IMR-90 (cell line): ENCODE data around the gene FBXO34. TPM values are rescaled to one million over a fixed set of nuclear protein-coding genes. Genes with fewer than 3 reads are reported as not detected.

Source experiments
- ATAC-seq: fragments of 200-7000 bp; cut with Tn5 transposase; 2 replicates; pipeline ENCODE4 v1.9.1; 2020; ENCODE audit warnings: low read depth, mild to moderate bottlenecking, moderate library complexity
- BruUV-seq: library from RNA; stranded (reverse); fragments of 400-500 nt; replicated peaks from 2 replicates; lab custom pipeline; 2021; lab: Mats Ljungman, UMichigan
- CTCF ChIA-PET: fragments of 300-600 bp; formaldehyde crosslinking; extraction: SDS; loops from one replicate; lab custom pipeline; 2021; ENCODE audit warnings: antibody characterized with exemption; lab: Yijun Ruan, JAX
- POLR2A ChIA-PET: fragments of 300-600 bp; sonication (Branson Sonifier 250); formaldehyde crosslinking; loops from one replicate; lab custom pipeline; 2022; ENCODE audit warnings: antibody characterized with exemption; ENCODE audit not compliant: unreplicated experiment; lab: Charles Lee
- DNase-seq: peaks from one replicate; pipeline ENCODE4 v3.0.0; 2013
- H2AFZ ChIP-seq: replicated peaks from 2 replicates; pipeline ENCODE3; 2013; ENCODE audit warnings: low read length, mild to moderate bottlenecking; ENCODE audit not compliant: poor library complexity
- H2AK5ac ChIP-seq: 2 replicates; pipeline ENCODE4 v1.6.1; 2013; ENCODE audit warnings: low read depth, low read length, inconsistent platforms
- H2AK9ac ChIP-seq: replicated peaks from 2 replicates; pipeline ENCODE3; 2013; ENCODE audit warnings: mild to moderate bottlenecking, low read depth, low read length, moderate library complexity; ENCODE audit not compliant: poor library complexity
- H2BK120ac ChIP-seq: 2 replicates; pipeline ENCODE4 v1.6.1; 2013; ENCODE audit warnings: low read depth, low read length, inconsistent platforms
- H2BK15ac ChIP-seq: 3 replicates; pipeline ENCODE4 v1.6.1; 2013; ENCODE audit warnings: low read depth, low read length, inconsistent platforms
- H2BK20ac ChIP-seq: 2 replicates; pipeline ENCODE4 v1.6.1; 2013; ENCODE audit warnings: low read depth, mild to moderate bottlenecking, inconsistent platforms, low read length, moderate library complexity
- H2BK5ac ChIP-seq: 2 replicates; pipeline ENCODE4 v1.6.1; 2013; ENCODE audit warnings: mild to moderate bottlenecking, low read depth, low read length, inconsistent platforms; ENCODE audit not compliant: poor library complexity, severe bottlenecking
- H3K14ac ChIP-seq: replicated peaks from 2 replicates; pipeline ENCODE4 v1.6.1; 2013; ENCODE audit warnings: low read depth, low read length, inconsistent platforms
- H3K18ac ChIP-seq: 2 replicates; pipeline ENCODE4 v1.6.1; 2013; ENCODE audit warnings: low read depth, low read length, control low read depth
- H3K23ac ChIP-seq: 2 replicates; pipeline ENCODE4 v1.6.1; 2013; ENCODE audit warnings: low read depth, low read length, inconsistent platforms
- H3K27ac ChIP-seq: 2 replicates; pipeline ENCODE4 v1.5.1; 2013; ENCODE audit warnings: mild to moderate bottlenecking, control low read depth, low read length; ENCODE audit not compliant: insufficient read depth
- H3K27me3 ChIP-seq: 2 replicates; pipeline ENCODE4 v1.6.1; 2013; ENCODE audit warnings: low read length; ENCODE audit not compliant: control insufficient read depth, insufficient read depth
- H3K36me3 ChIP-seq: 2 replicates; pipeline ENCODE4 v1.6.1; 2013; ENCODE audit warnings: low read length, mixed read lengths; ENCODE audit not compliant: control insufficient read depth, insufficient read depth
- H3K4ac ChIP-seq: 2 replicates; pipeline ENCODE4 v1.6.1; 2013; ENCODE audit warnings: low read depth, low read length, inconsistent platforms
- H3K4me1 ChIP-seq: 2 replicates; pipeline ENCODE4 v1.6.1; 2013; ENCODE audit warnings: low read length, mixed read lengths; ENCODE audit not compliant: control insufficient read depth, insufficient read depth
- H3K4me2 ChIP-seq: 2 replicates; pipeline ENCODE4 v1.6.1; 2013; ENCODE audit warnings: low read depth, mild to moderate bottlenecking, control low read depth, low read length, moderate library complexity
- H3K4me3 ChIP-seq: 2 replicates; pipeline ENCODE4 v1.5.1; 2013; ENCODE audit warnings: low read depth, mild to moderate bottlenecking, control low read depth, low read length, moderate library complexity; ENCODE audit not compliant: insufficient read depth
- H3K56ac ChIP-seq: 2 replicates; pipeline ENCODE4 v1.6.1; 2013; ENCODE audit warnings: low read length, inconsistent platforms; ENCODE audit not compliant: insufficient read depth; ENCODE audit errors: extremely low read depth
- H3K79me1 ChIP-seq, 2 experiments: 2 replicates each; pipeline ENCODE4 v1.6.1; 2013; ENCODE audit warnings: low read length in 2 of 2, inconsistent platforms in 1 of 2, low read depth in 1 of 2
- H3K9ac ChIP-seq: 2 replicates; pipeline ENCODE4 v1.6.1; 2013; ENCODE audit warnings: low read depth, low read length, control low read depth
- H3K9me1 ChIP-seq: 2 replicates; pipeline ENCODE4 v1.6.1; 2013; ENCODE audit warnings: low read length, inconsistent platforms; ENCODE audit not compliant: insufficient read depth
- H3K9me3 ChIP-seq: 2 replicates; pipeline ENCODE4 v1.6.1; 2013; ENCODE audit warnings: low read length; ENCODE audit not compliant: control insufficient read depth, insufficient read depth
- H4K20me1 ChIP-seq: 2 replicates; pipeline ENCODE4 v1.6.1; 2013; ENCODE audit warnings: low read length, inconsistent platforms; ENCODE audit not compliant: insufficient read depth
- H4K5ac ChIP-seq: 2 replicates; pipeline ENCODE4 v1.6.1; 2013; ENCODE audit warnings: mild to moderate bottlenecking, low read depth, low read length, control low read depth
- H4K8ac ChIP-seq, 2 experiments: 2 replicates each; pipeline ENCODE4 v1.6.1; 2013; ENCODE audit warnings: low read depth in 2 of 2, low read length in 2 of 2, control low read depth in 1 of 2, inconsistent platforms in 1 of 2
- H4K91ac ChIP-seq: 2 replicates; pipeline ENCODE4 v1.6.1; 2013; ENCODE audit warnings: low read depth, low read length, inconsistent platforms; ENCODE audit not compliant: insufficient read depth
- BHLHE40 ChIP-seq: fragments of 150-350 bp; IDR thresholded peaks from 2 replicates; pipeline ENCODE4 v1.6.1; 2016; ENCODE audit warnings: mild to moderate bottlenecking, low read depth, low read length
- CEBPB ChIP-seq: IDR thresholded peaks from 2 replicates; pipeline ENCODE4 v1.6.1; 2012; ENCODE audit warnings: low read depth, low read length, improper control_type of control experiment
- CHD1 ChIP-seq: IDR thresholded peaks from 2 replicates; pipeline ENCODE4 v1.6.1; 2012; ENCODE audit warnings: low read depth, low read length, improper control_type of control experiment
- CTCF ChIP-seq: conservative IDR thresholded peaks from 2 replicates; pipeline ENCODE4 v1.5.1; 2012; ENCODE audit warnings: mild to moderate bottlenecking, low read depth, low read length, improper control_type of control experiment
- ELK1 ChIP-seq: fragments of 150-350 bp; IDR thresholded peaks from 2 replicates; pipeline ENCODE4 v1.6.1; 2016; ENCODE audit warnings: low read depth, mild to moderate bottlenecking, low read length, moderate library complexity, borderline replicate concordance
- FOS ChIP-seq: fragments of 150-350 bp; IDR thresholded peaks from 2 replicates; pipeline ENCODE4 v1.6.1; 2016; ENCODE audit warnings: low read depth, low read length
- MAFK ChIP-seq: IDR thresholded peaks from 2 replicates; pipeline ENCODE4 v1.6.1; 2012; ENCODE audit warnings: low read depth, low read length, improper control_type of control experiment
- MAZ ChIP-seq: IDR thresholded peaks from 2 replicates; pipeline ENCODE4 v1.6.1; 2012; ENCODE audit warnings: low read depth, mild to moderate bottlenecking, low read length, improper control_type of control experiment, moderate library complexity, borderline replicate concordance
- MXI1 ChIP-seq: IDR thresholded peaks from 2 replicates; pipeline ENCODE4 v1.6.1; 2012; ENCODE audit warnings: low read depth, mild to moderate bottlenecking, low read length, moderate library complexity, borderline replicate concordance
- NFE2L2 ChIP-seq: fragments of 150-350 bp; IDR thresholded peaks from 2 replicates; pipeline ENCODE4 v1.6.1; 2016; ENCODE audit warnings: low read depth, mild to moderate bottlenecking, low read length
- POLR2A ChIP-seq: IDR thresholded peaks from 2 replicates; pipeline ENCODE4 v1.6.1; 2012; ENCODE audit warnings: mild to moderate bottlenecking, low read depth, low read length
- RAD21 ChIP-seq: IDR thresholded peaks from 2 replicates; pipeline ENCODE4 v1.6.1; 2012; ENCODE audit warnings: low read length, improper control_type of control experiment
- RCOR1 ChIP-seq: IDR thresholded peaks from 2 replicates; pipeline ENCODE4 v1.6.1; 2012; ENCODE audit warnings: mild to moderate bottlenecking, low read length, improper control_type of control experiment; ENCODE audit not compliant: insufficient replicate concordance
- RFX5 ChIP-seq: IDR thresholded peaks from 2 replicates; pipeline ENCODE4 v1.8.0; 2012; ENCODE audit warnings: low read depth, mild to moderate bottlenecking, low read length, moderate library complexity
- SMC3 ChIP-seq: fragments of 150-350 bp; IDR thresholded peaks from 2 replicates; pipeline ENCODE4 v1.6.1; 2016; ENCODE audit warnings: low read depth, mild to moderate bottlenecking, antibody characterized with exemption, low read length, moderate library complexity
- USF2 ChIP-seq: fragments of 150-350 bp; IDR thresholded peaks from 2 replicates; pipeline ENCODE4 v1.6.1; 2017; ENCODE audit warnings: mild to moderate bottlenecking, antibody characterized with exemption, low read length, low read depth
- WGBS, 2 experiments: methylation state at CpG; one replicate each; pipeline versions ENCODE4 v1.1.5 to v1.1.7; 2013; ENCODE audit warnings: missing lambda C conversion rate in 2 of 2; ENCODE audit not compliant: insufficient read length in 1 of 2; ENCODE audit errors: extremely low coverage in 2 of 2; 5-methylcytosine and 5-hydroxymethylcytosine counted together
- dilution Hi-C: fragments of 300-500 bp; cut with HindIII; formaldehyde crosslinking; loops from one replicate; pipeline ENCODE4 v1.14.3; 2018; ENCODE audit warnings: low sequenced_read_pairs; ENCODE audit not compliant: unreplicated experiment
- in situ Hi-C: fragments of 300-500 bp; cut with MboI; formaldehyde crosslinking; loops from 3 replicates; pipeline ENCODE4 v1.14.3; 2019; ENCODE audit warnings: low sequenced_read_pairs, inconsistent platforms, mixed read lengths
- intact Hi-C: fragments of 100-400 bp; cut with micrococcal nuclease; formaldehyde crosslinking; loops from 2 replicates; pipeline ENCODE4 v1.10.0; 2022
- polyA plus RNA-seq, 3 experiments: library from polyadenylated mRNA; depleted of rRNA; stranded (reverse); fragments of >200 nt; gene quantifications; 2 replicates each; pipeline ENCODE4 v1.2.3, GENCODE V29; 2012; ENCODE audit warnings: low replicate concordance in 1 of 3
- total RNA-seq: library from RNA; depleted of rRNA; stranded (reverse); fragments of >200 nt; gene quantifications from 2 replicates; pipeline ENCODE4 v1.2.3, GENCODE V29; 2012

Gene FBXO34
- total and polyA plus RNA-seq, 2 of the 4 experiments (the other 2 are of a cell fraction), result 15.4 to 35.1 TPM

- no peak overlapping the region for H2BK15ac ChIP-seq
- no peak overlapping the region for H3K27ac ChIP-seq
- dilution Hi-C loops (no loop called here), intact Hi-C loops (no loop called here), in situ Hi-C loops (no loop called here)
- no peak overlapping the region for H3K4ac ChIP-seq
- no peak overlapping the region for H2AK5ac ChIP-seq
- peaks cover 3% of the 10 kb centered on the region; the same call in 1 of the 2 replicates for H3K9me1 ChIP-seq
- H2BK120ac ChIP-seq, result no peak overlapping the region
- no peak overlapping the region for H2BK5ac ChIP-seq
- H3K9ac ChIP-seq, result no peak overlapping the region
- no peak overlapping the region for H3K18ac ChIP-seq
- H4K8ac ChIP-seq, result no peak overlapping the region
- H3K56ac ChIP-seq, result no peak overlapping the region
- POLR2A ChIA-PET, result no interaction called here
- H2AK9ac ChIP-seq, result no peak overlapping the region
- no peak overlapping the region for H3K14ac ChIP-seq
- ATAC-seq, result no peak
- H4K91ac ChIP-seq, result no peak overlapping the region
- H2AFZ ChIP-seq, result no peak overlapping the region
- DNase-seq, result no peak
- WGBS, 2 experiments, result no CpG with 5 or more reads among the region's 3 CpGs
- H3K23ac ChIP-seq, result no peak overlapping the region
- peaks cover 45% of the 10 kb centered on the region; the same call in 1 of the 2 replicates for H4K20me1 ChIP-seq
- H3K4me2 ChIP-seq, result no peak overlapping the region
- H2BK20ac ChIP-seq, result no peak overlapping the region
- H4K5ac ChIP-seq, result no peak overlapping the region
- no peaks in the 10 kb centered on the region for H3K27me3 ChIP-seq
- no TSS peak for BruUV-seq
- H3K9me3 ChIP-seq, result no peaks in the 10 kb centered on the region
- CTCF ChIA-PET, result interaction anchor here (0.6 kb wide), 1 partner anchor 13 kb away, joined by 11 read pairs; no protein-coding TSS in a partner anchor
- no peaks in the 10 kb centered on the region for H3K36me3 ChIP-seq
- no peak overlapping the region for H3K4me3 ChIP-seq
- peaks cover 2% of the 10 kb centered on the region for H3K4me1 ChIP-seq
- H3K79me1 ChIP-seq, result peaks cover 36 to 65% of the 10 kb centered on the region in 2 experiments
- no peak for TF ChIP-seq NFE2L2
- no peak for TF ChIP-seq FOS
- TF ChIP-seq ELK1, result no peak
- TF ChIP-seq SMC3, result no peak
- TF ChIP-seq MXI1, result no peak
- no peak for TF ChIP-seq USF2
- TF ChIP-seq CTCF, result no peak
- no peak for TF ChIP-seq CHD1
- no peak for TF ChIP-seq RFX5
- no peak for TF ChIP-seq RAD21
- TF ChIP-seq POLR2A, result no peak
- TF ChIP-seq MAFK, result no peak
- TF ChIP-seq RCOR1, result no peak
- TF ChIP-seq BHLHE40, result no peak
- no peak for TF ChIP-seq CEBPB
- no peak for TF ChIP-seq MAZ
Measured at GRCh38 chr14:55291480-55292081, 20.4 kb downstream of the FBXO34 start.
